PFSK-1 (cell line): ENCODE data around the gene LETMD1.

Experiments
- FOXP2 ChIP-seq: optimal IDR thresholded peaks from 2 replicates; pipeline ENCODE3; 2011; ENCODE audit warnings: borderline replicate concordance, control low read depth, inconsistent platforms; ENCODE audit not compliant: insufficient read depth; ENCODE audit errors: extremely low read length, extremely low read depth
- POLR2AphosphoS5 ChIP-seq: IDR thresholded peaks from 2 replicates; pipeline ENCODE4 v1.6.1; 2012; ENCODE audit warnings: low read depth, mild to moderate bottlenecking, control low read depth, low read length, moderate library complexity
- REST ChIP-seq, 2 experiments: IDR thresholded peaks; 2 replicates each; pipeline versions ENCODE4 v1.6.1 to v1.8.0; 2011 to 2012; ENCODE audit warnings: low read depth in 2 of 2, low read length in 2 of 2, control low read depth in 1 of 2, inconsistent platforms in 1 of 2, mild to moderate bottlenecking in 1 of 2, moderate library complexity in 1 of 2; ENCODE audit not compliant: insufficient read depth in 1 of 2
- SIN3A ChIP-seq: IDR thresholded peaks from 2 replicates; pipeline ENCODE4 v1.6.1; 2012; ENCODE audit warnings: mild to moderate bottlenecking, low read length, moderate library complexity, borderline replicate concordance; ENCODE audit not compliant: insufficient read depth
- TAF1 ChIP-seq: IDR thresholded peaks from 2 replicates; pipeline ENCODE4 v1.6.1; 2012; ENCODE audit warnings: low read length, control low read depth, borderline replicate concordance; ENCODE audit not compliant: insufficient read depth

Gene LETMD1

GRCh38 chr12:51067771-51068170 is 19.6 kb downstream of the LETMD1 start:
- TF ChIP-seq SIN3A (no peak), POLR2AphosphoS5 (no peak), FOXP2 (no peak), REST (IDR thresholded peaks at IDR 0.05; ENCODE audit: insufficient read depth in 1 of 2, low read depth in 2 of 2, low read length in 2 of 2) (no peak), TAF1 (no peak)

GRCh38 chr12:51070004-51070403 is 21.9 kb downstream of the LETMD1 start:
- TF ChIP-seq REST (IDR thresholded peaks at IDR 0.05; ENCODE audit: insufficient read depth in 1 of 2, low read depth in 2 of 2, low read length in 2 of 2) (no peak), SIN3A (no peak), FOXP2 (no peak), POLR2AphosphoS5 (no peak), TAF1 (no peak)

- TF ChIP-seq SIN3A, result no peak
- no peak for TF ChIP-seq TAF1
- TF ChIP-seq REST (IDR thresholded peaks at IDR 0.05; ENCODE audit: insufficient read depth in 1 of 2, low read depth in 2 of 2, low read length in 2 of 2), result no peak
- no peak for TF ChIP-seq POLR2AphosphoS5
- TF ChIP-seq FOXP2, result no peak
Observed at GRCh38 chr12:51071663-51072062, 23.5 kb downstream of the LETMD1 start.

- no peak for TF ChIP-seq TAF1
- TF ChIP-seq SIN3A, result no peak
- no peak for TF ChIP-seq FOXP2
- no peak for TF ChIP-seq REST (IDR thresholded peaks at IDR 0.05; ENCODE audit: insufficient read depth in 1 of 2, low read depth in 2 of 2, low read length in 2 of 2)
- TF ChIP-seq POLR2AphosphoS5, result no peak
Observed at GRCh38 chr12:51075390-51075789, 27.3 kb downstream of the LETMD1 start.
